GM12878 (cell line): ENCODE data around the gene JAG1. TPM values are rescaled to one million over a fixed set of nuclear protein-coding genes. Genes with fewer than 3 reads are reported as not detected.

ENCODE experiments used
- BACH1 ChIP-seq: fragments of 450-650 bp; IDR thresholded peaks from 2 replicates; pipeline ENCODE4 v1.6.1; 2017; ENCODE audit warnings: mild to moderate bottlenecking, borderline replicate concordance
- ELK1 ChIP-seq: IDR thresholded peaks from 2 replicates; pipeline ENCODE4 v1.6.1; 2012; ENCODE audit warnings: low read depth, low read length, improper control_type of control experiment
- ESRRA ChIP-seq: IDR thresholded peaks from 2 replicates; pipeline ENCODE4 v1.6.1; 2012; ENCODE audit warnings: mild to moderate bottlenecking, low read length, improper control_type of control experiment
- HCFC1 ChIP-seq: fragments of 150-350 bp; IDR thresholded peaks from 2 replicates; pipeline ENCODE4 v1.6.1; 2014; ENCODE audit warnings: low read length
- JUNB ChIP-seq: IDR thresholded peaks from 2 replicates; pipeline ENCODE4 v1.6.1; 2016; ENCODE audit warnings: antibody characterized with exemption, mild to moderate bottlenecking
- KDM1A ChIP-seq: fragments of 200-600 bp; sonication (generic); IDR thresholded peaks from 2 replicates; pipeline ENCODE4 v1.6.1; 2016; ENCODE audit warnings: borderline replicate concordance
- MEF2B ChIP-seq: fragments of 450-650 bp; IDR thresholded peaks from 2 replicates; pipeline ENCODE4 v1.6.1; 2018; ENCODE audit warnings: mild to moderate bottlenecking, moderate library complexity; ENCODE audit not compliant: partially characterized antibody, poor library complexity, severe bottlenecking
- NR2C1 ChIP-seq: fragments of 450-650 bp; IDR thresholded peaks from 2 replicates; pipeline ENCODE4 v1.6.1; 2017; ENCODE audit warnings: antibody characterized with exemption, mild to moderate bottlenecking, moderate library complexity
- RB1 ChIP-seq: fragments of 450-650 bp; formaldehyde crosslinking; IDR thresholded peaks from 2 replicates; pipeline ENCODE4 v1.6.1; 2017; ENCODE audit warnings: mild to moderate bottlenecking, borderline replicate concordance
- SIN3A ChIP-seq: IDR thresholded peaks from 2 replicates; pipeline ENCODE4 v1.6.1; 2012; ENCODE audit warnings: low read depth, low read length, improper control_type of control experiment
- STAT1 ChIP-seq: fragments of 450-650 bp; conservative IDR thresholded peaks from 2 replicates; pipeline ENCODE4 v1.6.1; 2014; ENCODE audit warnings: antibody characterized with exemption, mild to moderate bottlenecking
- TAF1 ChIP-seq: IDR thresholded peaks from 2 replicates; pipeline ENCODE4 v1.6.1; 2011; ENCODE audit warnings: mild to moderate bottlenecking, low read depth, low read length, borderline replicate concordance
- TBL1XR1 ChIP-seq: IDR thresholded peaks from 2 replicates; pipeline ENCODE4 v1.6.1; 2012; ENCODE audit warnings: low read depth, low read length, improper control_type of control experiment
- YY1 ChIP-seq: IDR thresholded peaks from 2 replicates; pipeline ENCODE4 v1.6.1; 2011; ENCODE audit warnings: low read depth, mild to moderate bottlenecking, low read length
- ZNF24 ChIP-seq: fragments of 450-650 bp; IDR thresholded peaks from 2 replicates; pipeline ENCODE4 v1.6.1; 2017; ENCODE audit warnings: antibody characterized with exemption, mild to moderate bottlenecking
- ZNF384 ChIP-seq: IDR thresholded peaks from 2 replicates; pipeline ENCODE4 v1.6.1; 2012; ENCODE audit warnings: low read depth, mild to moderate bottlenecking, low read length, improper control_type of control experiment, borderline replicate concordance
- polyA plus RNA-seq, 11 experiments: library from polyadenylated mRNA; depleted of rRNA in 4 of 11; unstranded in 6 of 11; stranded (reverse) in 5 of 11; fragments of >200 nt; fragmentation: Nextera tagmentation in 4 of 11; fragmentation: Illumina TruSeq in 1 of 11; extraction: Ambion mirVana in 4 of 11; extraction: Trizol in 1 of 11; gene quantifications; 1 replicate in 1 of 11; 2 replicates in 10 of 11; pipeline versions ENCODE4 v1.2.1 to v1.2.3, GENCODE V29; 2011 to 2016; ENCODE audit warnings: inconsistent platforms in 2 of 11, missing spikeins in 2 of 11, low read depth in 1 of 11
- total RNA-seq, 4 experiments: library from RNA; depleted of rRNA in 3 of 4; stranded (reverse); fragments of >200 nt in 3 of 4; fragmentation: Illumina TruSeq in 1 of 4; extraction: Trizol in 1 of 4; gene quantifications; 2 replicates each; pipeline versions ENCODE4 v1.2.1 to v1.2.3, GENCODE V29; 2013 to 2021
- TF ChIP-seq, protein P1 (sequence below): fragments of 150-350 bp; IDR thresholded peaks from 2 replicates; pipeline ENCODE4 v1.6.1; 2016; ENCODE audit warnings: low read depth, low read length
- TF ChIP-seq, protein P2 (sequence below): fragments of 450-650 bp; IDR thresholded peaks from 2 replicates; pipeline ENCODE4 v1.6.1; 2017; ENCODE audit warnings: mild to moderate bottlenecking
- TF ChIP-seq, protein P3 (sequence below): IDR thresholded peaks from 2 replicates; pipeline ENCODE4 v1.6.1; 2011; ENCODE audit warnings: low read depth, mild to moderate bottlenecking, low read length, moderate library complexity, borderline replicate concordance; ENCODE audit errors: extremely low read depth
- TF ChIP-seq, protein P4 (sequence below): fragments of 450-650 bp; IDR thresholded peaks from 2 replicates; pipeline ENCODE4 v1.6.1; 2017; ENCODE audit warnings: borderline replicate concordance
- TF ChIP-seq, protein P5 (sequence below): fragments of 450-650 bp; IDR thresholded peaks from 2 replicates; pipeline ENCODE4 v1.6.1; 2016; ENCODE audit warnings: mild to moderate bottlenecking

The JAG1 gene
- total and polyA plus RNA-seq, 10 of the 15 experiments (the other 5 are each of a cell fraction or from before 2014, with no cell fraction given), result 0.66 to 6.9 (median 1.8) TPM

GRCh38 chr20:10670501-10671220 is 3.1 kb downstream of the JAG1 start (continued):
- TF ChIP-seq, protein P1, sequence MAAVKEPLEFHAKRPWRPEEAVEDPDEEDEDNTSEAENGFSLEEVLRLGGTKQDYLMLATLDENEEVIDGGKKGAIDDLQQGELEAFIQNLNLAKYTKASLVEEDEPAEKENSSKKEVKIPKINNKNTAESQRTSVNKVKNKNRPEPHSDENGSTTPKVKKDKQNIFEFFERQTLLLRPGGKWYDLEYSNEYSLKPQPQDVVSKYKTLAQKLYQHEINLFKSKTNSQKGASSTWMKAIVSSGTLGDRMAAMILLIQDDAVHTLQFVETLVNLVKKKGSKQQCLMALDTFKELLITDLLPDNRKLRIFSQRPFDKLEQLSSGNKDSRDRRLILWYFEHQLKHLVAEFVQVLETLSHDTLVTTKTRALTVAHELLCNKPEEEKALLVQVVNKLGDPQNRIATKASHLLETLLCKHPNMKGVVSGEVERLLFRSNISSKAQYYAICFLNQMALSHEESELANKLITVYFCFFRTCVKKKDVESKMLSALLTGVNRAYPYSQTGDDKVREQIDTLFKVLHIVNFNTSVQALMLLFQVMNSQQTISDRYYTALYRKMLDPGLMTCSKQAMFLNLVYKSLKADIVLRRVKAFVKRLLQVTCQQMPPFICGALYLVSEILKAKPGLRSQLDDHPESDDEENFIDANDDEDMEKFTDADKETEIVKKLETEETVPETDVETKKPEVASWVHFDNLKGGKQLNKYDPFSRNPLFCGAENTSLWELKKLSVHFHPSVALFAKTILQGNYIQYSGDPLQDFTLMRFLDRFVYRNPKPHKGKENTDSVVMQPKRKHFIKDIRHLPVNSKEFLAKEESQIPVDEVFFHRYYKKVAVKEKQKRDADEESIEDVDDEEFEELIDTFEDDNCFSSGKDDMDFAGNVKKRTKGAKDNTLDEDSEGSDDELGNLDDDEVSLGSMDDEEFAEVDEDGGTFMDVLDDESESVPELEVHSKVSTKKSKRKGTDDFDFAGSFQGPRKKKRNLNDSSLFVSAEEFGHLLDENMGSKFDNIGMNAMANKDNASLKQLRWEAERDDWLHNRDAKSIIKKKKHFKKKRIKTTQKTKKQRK, result no peak
- TF ChIP-seq, protein P2, sequence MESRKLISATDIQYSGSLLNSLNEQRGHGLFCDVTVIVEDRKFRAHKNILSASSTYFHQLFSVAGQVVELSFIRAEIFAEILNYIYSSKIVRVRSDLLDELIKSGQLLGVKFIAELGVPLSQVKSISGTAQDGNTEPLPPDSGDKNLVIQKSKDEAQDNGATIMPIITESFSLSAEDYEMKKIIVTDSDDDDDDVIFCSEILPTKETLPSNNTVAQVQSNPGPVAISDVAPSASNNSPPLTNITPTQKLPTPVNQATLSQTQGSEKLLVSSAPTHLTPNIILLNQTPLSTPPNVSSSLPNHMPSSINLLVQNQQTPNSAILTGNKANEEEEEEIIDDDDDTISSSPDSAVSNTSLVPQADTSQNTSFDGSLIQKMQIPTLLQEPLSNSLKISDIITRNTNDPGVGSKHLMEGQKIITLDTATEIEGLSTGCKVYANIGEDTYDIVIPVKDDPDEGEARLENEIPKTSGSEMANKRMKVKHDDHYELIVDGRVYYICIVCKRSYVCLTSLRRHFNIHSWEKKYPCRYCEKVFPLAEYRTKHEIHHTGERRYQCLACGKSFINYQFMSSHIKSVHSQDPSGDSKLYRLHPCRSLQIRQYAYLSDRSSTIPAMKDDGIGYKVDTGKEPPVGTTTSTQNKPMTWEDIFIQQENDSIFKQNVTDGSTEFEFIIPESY, result no peak
- TF ChIP-seq RB1, result no peak
- TF ChIP-seq ZNF384, result no peak
- 0 out of 2 replicates have a peak, but pooled peaks have one; percentile 30 for TF ChIP-seq BACH1
- no peak for TF ChIP-seq STAT1
- TF ChIP-seq JUNB, result peak; percentile 58
- peak; percentile 96 for TF ChIP-seq TBL1XR1
- TF ChIP-seq MEF2B, result peak; percentile 60
- 0 out of 2 replicates have a peak, but pooled peaks have one; percentile 31 for TF ChIP-seq YY1
- TF ChIP-seq SIN3A, result no peak
- TF ChIP-seq, protein P3, sequence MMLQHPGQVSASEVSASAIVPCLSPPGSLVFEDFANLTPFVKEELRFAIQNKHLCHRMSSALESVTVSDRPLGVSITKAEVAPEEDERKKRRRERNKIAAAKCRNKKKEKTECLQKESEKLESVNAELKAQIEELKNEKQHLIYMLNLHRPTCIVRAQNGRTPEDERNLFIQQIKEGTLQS, result no peak
- TF ChIP-seq ESRRA, result no peak
- TF ChIP-seq KDM1A, result no peak
- TF ChIP-seq TAF1, result no peak
- TF ChIP-seq NR2C1, result no peak
- TF ChIP-seq, protein P4, sequence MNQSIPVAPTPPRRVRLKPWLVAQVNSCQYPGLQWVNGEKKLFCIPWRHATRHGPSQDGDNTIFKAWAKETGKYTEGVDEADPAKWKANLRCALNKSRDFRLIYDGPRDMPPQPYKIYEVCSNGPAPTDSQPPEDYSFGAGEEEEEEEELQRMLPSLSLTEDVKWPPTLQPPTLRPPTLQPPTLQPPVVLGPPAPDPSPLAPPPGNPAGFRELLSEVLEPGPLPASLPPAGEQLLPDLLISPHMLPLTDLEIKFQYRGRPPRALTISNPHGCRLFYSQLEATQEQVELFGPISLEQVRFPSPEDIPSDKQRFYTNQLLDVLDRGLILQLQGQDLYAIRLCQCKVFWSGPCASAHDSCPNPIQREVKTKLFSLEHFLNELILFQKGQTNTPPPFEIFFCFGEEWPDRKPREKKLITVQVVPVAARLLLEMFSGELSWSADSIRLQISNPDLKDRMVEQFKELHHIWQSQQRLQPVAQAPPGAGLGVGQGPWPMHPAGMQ, result no peak
- TF ChIP-seq ELK1, result no peak
- no peak for TF ChIP-seq HCFC1
- TF ChIP-seq, protein P5, sequence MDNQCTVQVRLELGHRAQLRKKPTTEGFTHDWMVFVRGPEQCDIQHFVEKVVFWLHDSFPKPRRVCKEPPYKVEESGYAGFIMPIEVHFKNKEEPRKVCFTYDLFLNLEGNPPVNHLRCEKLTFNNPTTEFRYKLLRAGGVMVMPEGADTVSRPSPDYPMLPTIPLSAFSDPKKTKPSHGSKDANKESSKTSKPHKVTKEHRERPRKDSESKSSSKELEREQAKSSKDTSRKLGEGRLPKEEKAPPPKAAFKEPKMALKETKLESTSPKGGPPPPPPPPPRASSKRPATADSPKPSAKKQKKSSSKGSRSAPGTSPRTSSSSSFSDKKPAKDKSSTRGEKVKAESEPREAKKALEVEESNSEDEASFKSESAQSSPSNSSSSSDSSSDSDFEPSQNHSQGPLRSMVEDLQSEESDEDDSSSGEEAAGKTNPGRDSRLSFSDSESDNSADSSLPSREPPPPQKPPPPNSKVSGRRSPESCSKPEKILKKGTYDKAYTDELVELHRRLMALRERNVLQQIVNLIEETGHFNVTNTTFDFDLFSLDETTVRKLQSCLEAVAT, result peak; percentile 62; the same call in 1 of the 2 replicates
- 0 out of 2 replicates have a peak, but pooled peaks have one; percentile 21 for TF ChIP-seq ZNF24
